ENCODE measurements around the gene GRID1. TPM values are rescaled to one million over a fixed set of nuclear protein-coding genes. Genes with fewer than 3 reads are reported as not detected.
A peak's percentile ranks its signal among the peaks of the same experiment; 100 is the strongest.

GRID1 gene
- total RNA-seq, 1 experiment from 2014 or later: not detected

- intact Hi-C loops (cut with micrococcal nuclease; ENCODE audit: unreplicated experiment): no loop called here
- DNase-seq: no peak
- Mint-ChIP-seq H3K27me3 (ENCODE audit: unreplicated experiment) (peaks cover 25% of the 10 kb centered on the region), H3K36me3 (ENCODE audit: insufficient read depth, unreplicated experiment) (no peaks in the 10 kb centered on the region), H3K9me3 (ENCODE audit: low read depth, unreplicated experiment) (no peaks in the 10 kb centered on the region), H3K4me1 (ENCODE audit: low read depth, unreplicated experiment) (no peaks in the 10 kb centered on the region), H3K27ac (ENCODE audit: unreplicated experiment) (no peak overlapping the region), H3K4me3 (ENCODE audit: low read depth, unreplicated experiment) (no peak overlapping the region)
- BruUV-seq (replicated peaks): no TSS peak
- CTCF ChIA-PET: no interaction called here
- TF ChIP-seq CTCF (IDR thresholded peaks at IDR 0.05; ENCODE audit: unreplicated experiment): no peak
Measured at GRCh38 chr10:86336341-86336740, 30.3 kb downstream of the GRID1 start.

GRCh38 chr10:86335831-86336230, 30.8 kb downstream of the GRID1 start:
- Mint-ChIP-seq H3K36me3 (ENCODE audit: insufficient read depth, unreplicated experiment) (no peaks in the 10 kb centered on the region), H3K27ac (ENCODE audit: unreplicated experiment) (no peak overlapping the region), H3K9me3 (ENCODE audit: low read depth, unreplicated experiment) (no peaks in the 10 kb centered on the region), H3K27me3 (ENCODE audit: unreplicated experiment) (peaks cover 25% of the 10 kb centered on the region), H3K4me1 (ENCODE audit: low read depth, unreplicated experiment) (no peaks in the 10 kb centered on the region), H3K4me3 (ENCODE audit: low read depth, unreplicated experiment) (no peak overlapping the region)
- intact Hi-C loops (cut with micrococcal nuclease; ENCODE audit: unreplicated experiment): no loop called here
- DNase-seq: no peak
- CTCF ChIA-PET: no interaction called here
- no peak for TF ChIP-seq CTCF (IDR thresholded peaks at IDR 0.05; ENCODE audit: unreplicated experiment)
- no TSS peak for BruUV-seq (replicated peaks)

- Mint-ChIP-seq H3K27me3 (ENCODE audit: unreplicated experiment) (peaks cover 25% of the 10 kb centered on the region), H3K9me3 (ENCODE audit: low read depth, unreplicated experiment) (no peaks in the 10 kb centered on the region), H3K27ac (ENCODE audit: unreplicated experiment) (no peak overlapping the region), H3K36me3 (ENCODE audit: insufficient read depth, unreplicated experiment) (no peaks in the 10 kb centered on the region), H3K4me1 (ENCODE audit: low read depth, unreplicated experiment) (no peaks in the 10 kb centered on the region), H3K4me3 (ENCODE audit: low read depth, unreplicated experiment) (no peak overlapping the region)
- DNase-seq: no peak
- no TSS peak for BruUV-seq (replicated peaks)
- intact Hi-C loops (cut with micrococcal nuclease; ENCODE audit: unreplicated experiment): no loop called here
- CTCF ChIA-PET: no interaction called here
- TF ChIP-seq CTCF (IDR thresholded peaks at IDR 0.05; ENCODE audit: unreplicated experiment): no peak
Measured at GRCh38 chr10:86335257-86335656, 31.3 kb downstream of the GRID1 start.

- peak; percentile 43 for DNase-seq
- Mint-ChIP-seq H3K36me3 (ENCODE audit: insufficient read depth, unreplicated experiment) (no peaks in the 10 kb centered on the region), H3K9me3 (ENCODE audit: low read depth, unreplicated experiment) (no peaks in the 10 kb centered on the region), H3K27me3 (ENCODE audit: unreplicated experiment) (peaks cover 25% of the 10 kb centered on the region), H3K4me1 (ENCODE audit: low read depth, unreplicated experiment) (no peaks in the 10 kb centered on the region), H3K4me3 (ENCODE audit: low read depth, unreplicated experiment) (no peak overlapping the region), H3K27ac (ENCODE audit: unreplicated experiment) (no peak overlapping the region)
- no TSS peak for BruUV-seq (replicated peaks)
- intact Hi-C loops (cut with micrococcal nuclease; ENCODE audit: unreplicated experiment): no loop called here
- CTCF ChIA-PET: no interaction called here
- TF ChIP-seq CTCF (IDR thresholded peaks at IDR 0.05; ENCODE audit: unreplicated experiment): peak; percentile 23
Measured at GRCh38 chr10:86334488-86335085, 32.0 kb downstream of the GRID1 start.
